HG03095 (cell line): Measurements from ENCODE around the gene RAD54L.
"Not testable (repeated sequence)": the region's sequence is repeated elsewhere in the genome, so short reads cannot be mapped to it uniquely, and the experiment has no call there.

Source experiments
- ATAC-seq: cut with Tn5 transposase; IDR thresholded peaks from one replicate; pipeline ENCODE4 v1.9.1; 2021; ENCODE audit warnings: moderate library complexity; ENCODE audit not compliant: unreplicated experiment

RAD54L gene

GRCh38 chr1:46238865-46239264, 8.7 kb upstream of the RAD54L start:
- ATAC-seq: not testable (repeated sequence)

GRCh38 chr1:46241733-46242132, 5.8 kb upstream of the RAD54L start:
- not testable (repeated sequence) for ATAC-seq

- ATAC-seq: no peak
Observed at GRCh38 chr1:46242918-46243317, 4.6 kb upstream of the RAD54L start.

- ATAC-seq: not testable (repeated sequence)
Observed at GRCh38 chr1:46243831-46244230, 3.7 kb upstream of the RAD54L start.

- ATAC-seq: no peak
Observed at GRCh38 chr1:46244656-46245371, 2.7 kb upstream of the RAD54L start.

GRCh38 chr1:46246136-46246535, 1.4 kb upstream of the RAD54L start:
- not testable (repeated sequence) for ATAC-seq

- peak; percentile 49 for ATAC-seq
Observed at GRCh38 chr1:46246548-46247435, 771 bp upstream of the RAD54L start.

GRCh38 chr1:46248122-46248920, 758 bp downstream of the RAD54L start:
- no peak for ATAC-seq

- ATAC-seq: no peak
Observed at GRCh38 chr1:46254668-46255067, 7.1 kb downstream of the RAD54L start.

- ATAC-seq: no peak
Observed at GRCh38 chr1:46256523-46256922, 9.0 kb downstream of the RAD54L start.

GRCh38 chr1:46262508-46262907, 14.9 kb downstream of the RAD54L start:
- ATAC-seq: no peak

GRCh38 chr1:46263146-46263545, 15.6 kb downstream of the RAD54L start:
- ATAC-seq: no peak

- ATAC-seq: no peak
Observed at GRCh38 chr1:46268578-46268977, 21.0 kb downstream of the RAD54L start.

GRCh38 chr1:46274225-46275029, 26.9 kb downstream of the RAD54L start:
- ATAC-seq: no peak

- ATAC-seq: no peak
Observed at GRCh38 chr1:46275030-46275337, 27.4 kb downstream of the RAD54L start.

GRCh38 chr1:46277658-46278373, 30.3 kb downstream of the RAD54L start:
- ATAC-seq: no peak

GRCh38 chr1:46278807-46279206, 31.2 kb downstream of the RAD54L start:
- ATAC-seq: no peak

GRCh38 chr1:46280092-46280491, 32.5 kb downstream of the RAD54L start:
- no peak for ATAC-seq

GRCh38 chr1:46281021-46281420, 33.5 kb downstream of the RAD54L start:
- ATAC-seq: no peak

GRCh38 chr1:46284058-46284457, 36.5 kb downstream of the RAD54L start:
- ATAC-seq: no peak
